Cerebellar cortex (tissue), 1 donor: Measurements from ENCODE around the gene NUDT16L1.

ENCODE experiments used
- DNase-seq: peaks from one replicate; pipeline ENCODE4 v3.0.0-alpha.2; 2015; ENCODE audit warnings: low spot score

The NUDT16L1 gene

DNA sequence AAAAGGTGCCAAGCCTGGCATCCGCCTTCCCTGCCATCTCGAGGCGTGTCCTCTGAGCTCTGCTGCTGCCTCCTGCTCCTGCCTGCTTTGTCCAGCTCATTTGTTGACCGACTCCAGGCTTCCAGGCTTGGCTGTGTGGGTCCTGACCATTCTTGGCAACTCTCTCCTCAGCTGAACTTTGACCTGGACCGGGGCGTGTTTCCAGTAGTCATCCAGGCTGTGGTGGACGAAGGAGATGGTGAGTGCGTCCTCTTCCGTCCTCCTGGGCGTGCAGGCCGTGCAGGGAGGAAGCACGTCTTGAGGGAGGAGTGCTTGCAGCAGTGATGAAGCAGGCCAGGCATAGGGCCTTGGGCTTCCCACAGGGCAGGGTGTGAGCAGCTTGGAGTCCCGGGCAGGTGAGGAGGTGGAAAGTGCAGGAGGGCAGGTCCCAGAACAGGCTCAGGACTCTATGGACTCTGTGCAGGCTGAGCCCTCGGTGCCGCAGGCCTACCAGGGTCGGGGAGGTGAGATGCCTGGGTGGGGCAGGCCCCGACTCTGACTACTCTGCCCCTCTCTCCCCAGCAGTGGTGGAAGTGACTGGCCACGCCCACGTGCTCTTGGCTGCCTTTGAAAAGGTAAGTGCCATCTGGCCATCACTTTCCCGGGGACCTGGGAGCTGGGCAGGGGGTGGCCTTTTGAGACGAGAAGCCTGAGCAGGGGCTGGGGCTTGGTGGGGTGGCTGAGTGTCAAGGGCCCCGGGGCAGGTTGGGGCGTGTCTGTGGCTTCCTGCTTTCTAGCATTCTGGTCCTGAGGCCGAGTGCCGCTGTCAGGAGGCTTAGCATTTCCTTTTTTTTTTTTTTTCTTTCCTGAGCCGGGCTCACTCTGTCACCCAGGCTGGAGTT lies 28.6 kb upstream of the NUDT16L1 start:
- no peak for DNase-seq

DNA sequence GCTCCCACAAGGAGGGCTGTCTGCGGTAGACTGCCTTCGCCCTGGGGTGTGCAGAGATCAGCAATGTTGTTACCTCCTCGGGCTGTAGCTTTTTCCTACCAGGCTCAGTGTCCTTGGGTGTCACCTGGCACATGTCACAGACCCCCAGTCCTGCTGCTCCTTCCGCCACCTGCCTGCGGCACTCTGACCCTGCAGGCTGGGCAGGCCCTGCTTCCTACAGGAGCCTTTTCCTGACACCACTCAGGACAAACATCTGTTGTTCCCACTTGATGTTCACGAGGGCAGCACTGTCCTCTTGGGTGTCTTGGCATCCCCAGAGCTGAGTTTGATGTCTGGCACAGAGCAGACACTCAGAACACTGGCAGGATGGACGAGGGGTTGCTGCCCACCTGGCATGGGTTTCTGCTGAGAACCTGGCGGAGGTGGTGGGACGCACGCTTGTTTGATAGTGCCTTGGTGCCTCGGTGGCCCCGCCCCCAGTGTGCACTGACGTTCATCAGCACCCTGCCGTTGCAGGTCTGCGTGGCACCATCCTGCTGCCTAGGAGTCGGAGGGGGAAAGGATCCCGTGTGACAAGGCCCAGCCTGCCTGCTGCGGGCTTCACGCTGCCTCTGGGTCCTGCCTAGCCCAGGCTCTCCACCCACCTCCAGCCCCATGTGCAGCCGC lies 26.7 kb upstream of the NUDT16L1 start:
- no peak for DNase-seq

DNA sequence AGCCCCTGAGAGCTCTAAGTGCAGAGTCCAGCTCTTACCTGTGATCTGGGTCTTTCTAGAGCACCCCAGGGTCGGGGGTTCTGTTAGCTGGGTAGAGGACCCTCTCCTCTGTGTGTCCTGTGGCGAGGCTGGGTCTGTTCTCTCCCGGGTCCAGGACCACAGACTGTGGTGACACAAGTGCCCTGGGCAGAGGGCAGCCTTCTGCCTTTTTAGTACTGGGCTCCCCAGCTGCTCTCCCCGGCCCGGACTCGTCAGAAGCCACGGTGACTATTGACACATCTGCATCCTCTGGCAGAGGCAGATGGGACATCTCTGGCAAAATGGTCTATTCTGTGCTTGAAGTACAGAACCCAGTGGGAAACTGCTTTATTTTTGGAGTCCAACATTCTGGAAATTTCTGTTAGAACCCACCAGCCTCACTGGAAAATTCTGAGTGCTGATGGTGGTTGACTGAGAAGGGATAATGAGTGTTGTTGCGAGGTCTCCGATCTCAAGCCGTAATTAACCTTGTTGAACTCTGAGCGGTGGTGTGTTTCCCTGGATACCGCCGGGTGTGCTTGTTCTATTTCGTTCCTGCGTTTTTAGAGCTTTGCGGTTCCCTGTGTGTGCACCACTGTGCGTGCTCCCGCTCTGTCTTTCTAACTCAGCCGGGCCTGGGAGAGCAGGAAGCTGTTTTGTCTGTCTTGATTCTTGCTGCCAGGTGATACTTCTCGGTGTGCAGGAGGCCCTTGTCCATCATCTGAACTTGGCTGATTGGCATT lies 26.0 kb upstream of the NUDT16L1 start:
- no peak for DNase-seq

DNA sequence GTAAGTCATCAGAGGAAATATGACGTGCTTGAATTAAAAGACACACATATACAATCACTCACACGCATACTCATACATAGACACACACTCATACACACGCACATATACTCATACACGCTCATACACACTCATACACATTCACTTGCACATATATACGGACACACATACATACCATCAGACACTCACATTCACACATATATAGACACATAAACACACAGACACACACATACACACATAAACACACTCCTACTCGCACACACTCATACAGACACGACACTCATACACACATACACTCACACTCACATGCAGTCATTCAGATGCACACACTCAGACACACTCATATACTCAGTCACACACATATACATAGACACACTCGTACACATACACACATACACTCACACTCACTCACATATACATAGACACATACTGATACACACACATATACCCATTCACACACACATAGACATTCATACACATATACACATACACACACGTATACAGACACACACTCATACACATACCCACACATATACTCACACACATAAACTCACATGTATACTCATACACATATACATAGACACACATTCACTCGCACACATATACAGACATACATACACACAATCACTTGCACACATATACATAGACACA lies 24.9 kb upstream of the NUDT16L1 start:
- DNase-seq: no peak

DNA sequence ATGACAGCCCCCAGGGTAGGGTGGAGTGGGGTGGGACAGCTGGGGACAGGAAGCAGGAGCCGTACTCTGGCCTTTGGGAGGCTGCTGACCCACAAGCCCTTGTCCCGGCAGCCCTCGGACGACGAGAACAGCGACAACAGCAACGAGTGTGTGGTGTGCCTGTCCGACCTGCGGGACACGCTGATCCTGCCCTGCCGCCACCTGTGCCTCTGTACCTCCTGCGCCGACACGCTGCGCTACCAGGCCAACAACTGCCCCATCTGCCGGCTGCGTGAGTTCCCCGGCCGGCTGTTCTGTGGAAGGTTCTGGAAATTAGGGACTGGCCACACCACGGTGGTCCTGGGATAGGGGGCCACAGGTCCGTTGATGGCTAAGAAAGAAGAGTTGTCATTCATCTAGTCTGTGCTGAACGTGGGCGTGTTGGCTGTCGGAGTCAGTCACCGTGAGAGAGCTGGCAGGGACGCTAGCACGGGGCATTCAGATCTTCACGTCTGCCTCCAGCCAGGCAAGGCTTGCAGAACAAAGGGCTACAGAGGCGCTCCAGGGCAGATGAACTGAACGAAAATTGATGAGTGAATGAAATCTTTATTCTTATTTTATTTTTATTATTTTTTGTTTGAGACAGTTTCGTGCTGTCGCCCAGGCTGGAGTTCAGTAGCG lies 19.8 kb upstream of the NUDT16L1 start:
- DNase-seq: no peak

DNA sequence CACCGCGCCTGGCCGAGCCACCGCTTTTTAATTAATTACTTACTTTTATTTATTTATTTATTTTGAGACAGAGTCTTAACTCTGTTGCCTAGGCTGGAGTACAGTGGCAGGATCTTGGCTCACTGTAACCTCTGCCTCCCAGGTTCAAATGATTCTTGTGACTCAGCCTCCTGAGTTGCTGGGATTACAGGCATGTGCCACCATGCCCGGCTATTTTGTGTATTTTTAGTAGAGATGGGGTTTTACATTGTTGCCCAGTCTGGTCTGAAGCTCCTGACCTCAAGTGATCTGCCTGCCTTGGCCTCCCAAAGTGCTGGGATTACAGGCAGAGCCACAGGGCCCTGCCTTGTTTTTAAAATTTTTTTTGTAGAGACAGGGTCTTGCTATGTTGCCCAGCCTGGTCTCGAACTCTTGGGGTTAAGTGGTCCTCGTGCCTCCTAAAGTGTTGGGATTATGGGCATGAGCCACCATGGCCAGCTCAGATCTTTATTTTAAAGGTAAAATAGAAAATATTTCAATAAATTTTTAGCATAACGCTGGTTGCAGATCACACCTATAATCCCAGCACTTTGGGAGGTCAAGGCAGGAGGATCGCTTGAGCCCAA lies 18.3 kb upstream of the NUDT16L1 start:
- DNase-seq: no peak

DNA sequence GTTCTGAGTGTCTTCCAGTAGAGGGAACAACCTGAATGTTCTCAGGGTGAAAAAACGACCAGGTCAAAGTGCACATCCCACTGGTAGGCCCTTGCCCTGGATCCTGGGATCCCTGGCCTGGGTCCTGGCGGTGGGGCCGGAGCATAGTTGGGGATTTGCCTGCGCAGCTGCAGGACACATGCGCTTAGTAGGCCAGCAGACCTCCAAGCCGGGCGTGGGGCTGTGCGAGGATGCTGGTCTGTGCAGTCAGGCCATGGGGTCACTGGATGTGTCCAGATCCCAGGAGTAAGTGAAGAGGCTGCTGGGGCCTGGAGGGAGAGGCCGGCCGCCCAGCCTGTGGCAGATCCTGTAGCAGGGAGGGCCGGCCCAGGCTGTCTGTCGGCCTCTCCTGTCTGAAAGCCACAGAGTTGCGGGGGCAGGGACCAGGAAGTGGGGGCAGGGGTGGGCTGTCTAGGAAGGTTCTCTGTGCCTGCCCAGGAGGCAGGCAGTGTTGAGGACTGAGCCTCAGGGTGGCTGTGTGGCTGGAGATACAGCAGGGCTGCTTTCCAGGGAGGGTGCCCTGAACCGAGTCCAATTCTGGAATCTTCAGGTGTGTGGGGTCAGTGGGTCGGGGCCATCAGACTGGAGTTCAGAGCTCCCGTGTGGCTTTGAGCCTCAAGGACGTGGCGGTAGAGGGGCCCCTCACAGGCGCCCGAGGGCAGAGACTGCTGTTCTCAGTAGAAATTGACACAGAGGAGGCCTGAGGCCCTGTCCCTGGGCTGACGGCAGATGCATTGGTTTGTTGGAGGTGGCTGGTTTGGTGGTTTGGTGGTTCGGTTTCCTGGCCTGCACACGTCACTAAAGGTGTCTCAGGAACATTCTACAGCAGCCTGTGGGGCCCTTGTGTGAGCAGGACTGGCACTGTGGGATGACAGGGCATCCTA lies 17.2 kb upstream of the NUDT16L1 start:
- no peak for DNase-seq

DNA sequence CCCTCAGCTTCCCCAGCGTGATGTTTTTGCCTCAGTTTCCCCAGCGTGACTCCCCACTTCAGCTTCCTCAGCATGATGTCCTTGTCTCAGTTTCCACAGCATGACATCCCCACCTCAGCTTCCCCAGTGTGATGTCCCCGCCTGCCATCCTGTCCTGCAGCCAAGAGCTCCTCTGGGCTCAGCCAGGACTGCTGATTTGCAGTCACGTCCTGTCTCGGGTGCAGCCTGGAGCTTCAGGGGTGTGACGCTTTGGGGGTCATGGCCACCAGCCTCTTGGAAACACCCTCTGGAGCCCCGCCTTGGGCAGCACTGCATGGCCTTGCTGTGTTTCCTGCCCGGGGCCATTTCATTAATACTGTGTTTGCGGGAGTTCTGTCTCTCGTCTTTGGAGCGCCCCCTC lies 16.5 kb upstream of the NUDT16L1 start:
- DNase-seq: no peak

DNA sequence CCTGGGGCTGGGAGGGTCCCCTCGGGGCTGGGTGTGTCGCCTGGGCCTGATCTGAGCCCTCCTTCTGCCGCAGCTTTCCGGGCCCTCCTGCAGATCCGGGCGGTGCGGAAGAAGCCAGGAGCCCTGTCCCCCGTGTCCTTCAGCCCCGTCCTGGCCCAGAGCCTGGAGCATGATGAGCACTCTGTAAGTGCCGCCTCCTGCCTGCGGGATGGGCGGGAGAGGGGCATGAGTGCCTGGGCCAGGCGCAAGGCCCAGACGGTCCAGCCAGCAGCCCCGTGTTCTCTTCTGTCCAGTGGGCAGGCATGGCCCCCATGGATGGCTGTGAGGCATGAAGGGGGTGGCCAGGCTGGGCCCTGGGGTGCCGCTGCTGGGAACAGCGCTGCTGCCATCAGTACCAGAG lies 16.0 kb upstream of the NUDT16L1 start:
- DNase-seq: no peak

DNA sequence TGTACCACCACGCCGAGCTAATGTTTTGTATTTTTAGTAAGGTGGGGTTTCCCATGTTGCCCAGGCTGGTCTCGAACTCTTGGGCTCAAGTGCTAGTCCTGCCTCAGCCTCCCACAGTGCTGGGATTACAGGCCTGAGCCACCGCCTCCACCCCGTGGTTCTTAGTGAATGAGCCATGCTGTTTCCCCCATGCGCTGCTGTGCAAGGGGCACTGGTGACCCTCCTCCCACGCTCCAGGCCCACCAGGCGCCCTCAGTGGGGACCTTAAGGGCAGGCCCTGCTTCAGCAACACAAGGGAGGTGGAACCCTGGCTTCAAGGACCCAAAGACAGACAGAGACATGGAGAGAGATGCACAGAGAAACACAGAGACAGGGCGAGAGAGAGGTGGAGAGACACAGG lies 15.4 kb upstream of the NUDT16L1 start:
- no peak for DNase-seq

DNA sequence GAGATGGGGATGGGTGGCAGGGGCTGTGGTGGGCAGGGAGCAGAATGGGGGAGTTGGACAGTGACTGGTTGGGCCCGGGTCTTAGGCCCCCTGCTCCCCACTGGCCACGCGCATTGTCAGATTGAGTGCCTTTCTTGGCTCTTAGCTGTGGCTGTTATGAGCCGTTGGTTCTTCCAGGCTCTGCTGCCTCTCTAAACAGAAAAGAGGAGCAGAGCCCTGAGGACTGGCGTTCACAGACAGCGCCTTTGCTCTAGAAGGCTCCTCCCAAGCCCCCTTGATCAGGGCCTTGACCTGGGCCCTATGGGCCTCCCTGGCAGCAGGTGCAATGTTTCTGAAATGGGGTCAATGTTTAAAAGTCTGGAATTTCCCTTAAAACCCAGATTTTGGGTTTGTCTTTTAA lies 14.8 kb upstream of the NUDT16L1 start:
- DNase-seq: no peak

DNA sequence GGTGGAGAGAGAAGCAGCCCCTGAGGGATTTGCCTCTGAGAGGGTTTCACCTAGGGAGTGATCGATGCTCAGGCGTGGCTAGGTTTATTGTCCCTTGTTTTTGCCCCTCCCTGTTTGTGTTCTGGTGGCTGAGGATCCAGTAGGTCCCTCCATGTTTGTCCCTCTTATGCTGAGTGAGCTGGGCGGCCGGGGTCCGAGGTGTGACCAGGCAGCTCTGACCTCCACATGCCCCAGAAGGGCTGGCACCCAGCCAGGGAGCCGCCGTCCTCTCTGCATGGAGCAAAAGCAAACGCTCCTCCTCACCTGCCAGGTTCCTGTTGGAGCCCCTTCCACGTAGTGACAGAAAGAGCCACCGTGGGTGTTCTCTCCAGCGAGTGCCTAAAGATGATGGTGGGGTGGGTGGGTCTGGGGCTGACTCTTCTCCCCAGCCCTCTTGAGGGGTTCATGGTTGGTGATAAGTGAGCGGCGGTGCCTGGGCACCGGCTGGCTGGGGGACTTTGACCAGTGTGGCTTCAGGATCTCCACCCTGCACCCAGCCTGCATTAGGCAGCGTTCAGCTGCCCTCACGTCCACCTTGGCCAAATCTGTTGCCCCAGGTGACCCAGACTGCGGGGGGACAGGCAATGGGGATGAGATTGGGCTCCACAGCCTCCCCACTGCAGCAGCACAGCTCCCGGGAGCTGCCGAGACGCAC lies 14.1 kb upstream of the NUDT16L1 start:
- DNase-seq: no peak

DNA sequence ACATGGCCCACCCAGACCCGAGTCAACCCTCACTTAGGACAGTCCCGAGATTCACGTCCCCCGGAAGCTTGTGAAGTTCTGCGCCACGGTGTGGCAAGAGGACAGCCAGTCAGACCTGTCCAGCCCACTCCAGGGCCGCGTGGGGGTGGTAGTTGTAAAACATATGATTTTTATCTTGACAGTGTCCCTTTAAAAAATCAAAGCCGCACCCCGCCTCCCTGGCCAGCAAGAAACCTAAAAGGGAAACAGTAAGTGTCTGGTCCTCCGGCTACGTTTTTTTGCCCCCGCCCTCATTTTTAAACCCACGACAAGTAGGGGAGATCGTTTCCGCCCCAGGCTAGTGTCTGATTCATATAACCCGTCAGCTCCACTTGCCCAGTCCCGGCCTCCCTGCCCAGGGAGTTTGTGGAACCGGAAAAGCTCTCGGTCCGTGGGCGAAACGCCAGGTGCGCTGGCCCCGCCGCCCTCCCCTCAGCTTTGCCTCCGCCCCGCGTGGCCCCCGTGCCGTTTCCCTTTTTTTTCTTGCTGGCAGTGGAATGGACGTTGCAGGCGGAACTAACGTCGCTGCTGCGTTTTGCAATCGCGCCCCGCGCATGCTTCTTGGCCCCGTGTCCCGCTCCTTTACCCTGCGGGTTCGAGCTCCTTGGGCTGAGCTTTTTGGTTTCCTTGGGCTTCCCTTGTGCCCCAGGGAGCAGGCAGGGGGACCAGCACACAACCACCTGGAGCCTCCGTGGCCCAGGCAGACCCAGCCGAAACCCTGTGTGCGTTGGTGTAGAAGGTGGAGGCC lies 13.3 kb upstream of the NUDT16L1 start:
- peak; percentile 67 for DNase-seq

DNA sequence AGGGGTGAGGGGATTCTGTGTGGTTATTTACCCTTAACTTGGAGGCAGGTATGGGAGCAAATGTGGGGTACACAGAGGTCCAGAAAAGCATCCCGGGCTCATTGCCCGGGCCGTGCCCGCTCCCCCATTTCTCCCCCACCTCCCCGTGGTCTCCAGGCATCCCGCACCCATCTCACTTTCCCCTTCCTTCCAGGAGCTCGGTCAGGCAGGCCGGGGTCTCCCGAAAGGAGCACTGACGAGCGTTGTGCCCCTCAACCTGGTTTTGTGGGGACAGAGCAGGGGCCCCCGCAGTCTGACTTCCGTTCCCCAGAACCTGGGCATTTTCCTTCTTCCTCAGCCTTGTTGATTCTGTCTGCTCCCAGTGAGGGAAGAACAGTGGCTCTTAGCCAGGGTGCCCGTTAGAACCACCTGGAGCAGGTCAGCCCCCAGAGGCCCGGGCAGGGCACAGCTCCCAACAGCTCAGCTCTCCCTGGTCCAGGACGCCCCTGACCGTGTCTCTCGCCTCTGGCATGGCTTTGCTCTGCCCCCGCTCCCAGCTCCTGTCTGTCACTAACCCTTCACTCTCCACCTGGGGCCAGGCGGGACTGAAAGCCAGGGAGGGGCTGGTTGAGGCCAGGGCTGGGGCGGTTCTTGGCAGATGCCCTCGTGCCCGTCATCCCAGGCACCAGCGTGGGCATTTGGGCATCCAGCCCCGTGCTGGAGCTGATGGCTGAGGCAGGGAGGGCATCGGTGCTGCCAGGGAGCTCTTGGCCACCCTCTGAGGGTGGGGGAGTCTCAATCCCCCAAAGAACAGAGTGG lies 12.5 kb upstream of the NUDT16L1 start:
- peak; percentile 86 for DNase-seq

DNA sequence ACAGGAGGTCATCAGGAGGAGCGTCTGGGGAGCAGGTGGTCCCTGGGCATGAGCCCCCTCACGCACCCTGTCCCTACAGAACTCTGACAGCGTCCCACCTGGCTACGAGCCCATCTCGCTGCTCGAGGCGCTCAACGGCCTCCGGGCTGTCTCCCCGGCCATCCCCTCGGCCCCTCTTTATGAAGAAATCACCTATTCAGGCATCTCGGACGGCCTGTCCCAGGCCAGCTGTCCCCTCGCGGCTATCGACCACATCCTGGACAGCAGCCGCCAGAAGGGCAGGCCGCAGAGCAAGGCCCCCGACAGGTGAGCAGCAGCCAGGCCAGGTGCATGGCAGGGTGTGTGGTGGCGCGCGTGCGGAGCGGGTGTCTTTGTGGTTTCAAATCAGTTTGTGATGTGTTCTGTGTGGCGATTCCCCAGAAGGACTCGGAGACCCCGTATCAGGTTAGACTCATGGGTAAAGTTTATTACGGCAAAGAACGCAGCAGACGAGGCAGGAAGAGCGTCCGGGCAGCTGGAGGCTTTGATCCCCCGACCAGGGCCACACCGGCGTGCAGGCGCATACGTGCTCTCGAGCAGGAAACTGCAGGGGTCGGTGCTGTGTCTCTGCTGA lies 11.8 kb upstream of the NUDT16L1 start:
- DNase-seq: no peak

DNA sequence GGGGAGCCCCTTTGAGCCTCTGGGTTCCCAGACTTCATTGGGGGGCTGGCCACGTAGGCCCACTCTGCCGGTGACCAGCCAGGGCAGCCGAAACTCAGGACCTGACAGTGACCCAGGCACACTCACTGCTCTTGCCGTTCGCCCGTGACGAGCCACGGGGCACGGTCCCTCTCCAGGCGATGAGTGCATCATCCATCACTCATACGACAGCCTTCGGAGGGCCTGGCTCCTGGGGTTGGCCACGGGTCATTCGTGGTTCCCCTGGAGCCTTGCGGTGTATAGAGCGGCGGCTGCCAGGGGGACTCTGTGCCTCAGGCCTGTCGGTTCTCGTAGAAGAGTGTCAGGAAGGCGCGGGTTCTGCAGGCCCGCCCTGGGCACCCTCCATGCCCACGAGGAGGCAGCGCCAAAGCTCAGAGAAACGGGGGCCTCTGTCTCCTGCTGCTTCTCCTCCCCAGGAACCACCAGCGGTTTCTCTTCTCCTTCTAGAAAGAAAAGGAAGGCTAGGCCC lies 11.2 kb upstream of the NUDT16L1 start:
- no peak for DNase-seq

DNA sequence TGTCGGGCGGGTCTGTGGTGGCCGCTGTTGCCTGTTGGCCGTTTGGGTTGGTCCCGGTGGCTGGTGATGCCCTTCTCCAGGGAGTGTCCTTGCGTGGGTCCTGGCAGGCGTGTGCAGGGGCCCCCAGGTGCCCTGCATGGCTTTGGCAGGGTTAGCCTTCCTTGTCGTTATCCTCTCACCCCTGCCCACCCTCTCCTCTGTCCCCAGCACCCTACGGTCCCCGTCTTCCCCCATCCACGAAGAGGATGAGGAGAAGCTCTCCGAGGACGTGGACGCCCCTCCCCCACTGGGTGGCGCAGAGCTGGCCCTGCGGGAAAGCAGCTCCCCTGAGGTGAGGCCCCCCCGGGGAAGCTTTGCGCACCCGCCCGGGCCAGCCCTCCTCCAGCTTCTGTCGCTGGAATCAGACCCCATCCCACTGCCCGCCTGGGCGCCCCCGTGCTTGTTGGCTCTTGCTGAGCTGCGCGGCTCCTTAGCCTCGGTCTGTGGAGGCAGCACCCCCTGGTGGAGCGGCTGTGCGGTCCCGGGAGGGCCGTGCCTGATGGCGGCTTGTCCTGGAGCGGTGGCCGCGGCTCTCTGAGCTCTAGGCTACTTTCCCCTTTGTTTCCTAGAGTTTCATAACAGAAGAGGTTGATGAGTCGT lies 10.6 kb upstream of the NUDT16L1 start:
- DNase-seq: no peak
